ENCODE measurements around the gene CFAP119.

The CFAP119 gene

GRCh38 chr16:30760577-30761426, 1.1 kb downstream of the CFAP119 start:
- no peak for DNase-seq

DNA sequence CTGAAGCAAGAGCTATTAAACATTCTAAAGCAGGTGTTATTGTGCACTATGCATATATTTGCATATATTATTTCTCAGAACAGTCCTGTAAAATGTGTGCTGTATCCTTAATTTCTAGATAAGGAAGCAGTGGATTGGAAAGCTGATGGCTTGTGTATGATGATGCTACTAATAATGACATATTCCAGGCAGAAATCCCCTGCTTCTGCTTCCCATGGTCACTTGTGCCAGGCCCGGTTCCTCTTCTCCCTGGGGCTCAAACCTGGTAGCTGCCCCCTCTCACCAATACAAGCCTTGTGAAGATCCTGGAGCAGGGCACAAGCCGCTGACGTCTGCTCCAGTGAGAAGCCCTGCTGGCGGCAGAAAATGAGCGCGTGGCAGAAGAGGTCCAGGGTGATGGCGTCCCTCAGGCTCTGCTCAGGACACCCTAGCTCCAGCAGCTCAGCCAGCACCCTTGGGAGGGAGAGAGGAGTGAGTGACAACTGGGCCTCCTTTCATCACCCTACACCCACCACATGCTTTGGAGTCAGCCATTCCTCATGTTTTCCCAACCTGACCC, 1.8 kb downstream of the CFAP119 start:
- no peak for DNase-seq

GRCh38 chr16:30758988-30759491, 2.8 kb downstream of the CFAP119 start:
- DNase-seq, result no peak

DNA sequence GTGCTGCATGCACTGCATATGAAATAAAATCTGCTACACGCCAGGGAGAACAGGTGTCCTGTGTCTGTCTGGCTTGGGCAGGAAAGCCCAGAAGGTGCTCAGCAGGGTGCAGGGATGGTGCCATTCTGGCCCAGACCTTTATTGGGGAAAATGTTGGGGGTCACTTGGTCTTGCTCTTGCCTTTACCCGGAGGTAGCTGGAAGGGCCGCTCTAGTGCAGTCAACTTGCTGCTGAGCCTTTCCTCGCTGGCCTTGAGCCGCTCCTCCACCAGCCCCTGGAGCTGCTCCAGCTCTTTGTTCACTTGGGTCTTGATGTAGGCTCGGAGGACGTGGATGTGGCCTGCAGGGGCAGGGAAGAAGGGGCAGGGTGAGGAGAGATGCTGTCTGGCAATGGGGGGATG, 4.5 kb downstream of the CFAP119 start:
- no peak for DNase-seq

GRCh38 chr16:30756781-30757100, 5.1 kb downstream of the CFAP119 start:
- no peak for DNase-seq

DNA sequence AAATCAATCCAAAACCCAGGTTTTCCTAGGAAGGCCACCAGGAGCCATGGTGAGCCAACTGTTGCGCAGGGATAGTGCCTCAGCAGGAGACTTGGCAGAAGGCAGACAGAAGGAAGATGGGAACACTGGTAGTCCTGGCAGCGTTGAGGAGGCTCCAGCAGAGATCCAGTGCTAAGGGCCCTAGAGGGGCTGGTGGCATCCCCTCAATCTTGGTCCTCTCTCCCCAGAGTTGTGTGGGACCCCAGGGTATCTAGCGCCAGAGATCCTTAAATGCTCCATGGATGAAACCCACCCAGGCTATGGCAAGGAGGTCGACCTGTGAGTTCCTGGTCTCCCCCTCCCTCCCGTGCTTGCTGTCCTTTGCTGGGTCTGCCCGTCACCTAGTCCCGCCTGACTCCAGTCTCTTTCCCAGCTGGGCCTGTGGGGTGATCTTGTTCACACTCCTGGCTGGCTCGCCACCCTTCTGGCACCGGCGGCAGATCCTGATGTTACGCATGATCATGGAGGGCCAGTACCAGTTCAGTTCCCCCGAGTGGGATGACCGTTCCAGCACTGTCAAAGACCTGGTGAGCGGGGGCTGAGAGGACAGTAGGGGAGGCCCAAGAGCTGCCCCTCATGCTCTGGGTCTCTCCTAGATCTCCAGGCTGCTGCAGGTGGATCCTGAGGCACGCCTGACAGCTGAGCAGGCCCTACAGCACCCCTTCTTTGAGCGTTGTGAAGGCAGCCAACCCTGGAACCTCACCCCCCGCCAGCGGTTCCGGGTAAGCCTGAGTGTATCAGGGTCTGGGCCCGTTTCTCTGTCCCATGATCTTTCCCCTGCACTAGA, 5.7 kb downstream of the CFAP119 start:
- DNase-seq, result no peak

DNA sequence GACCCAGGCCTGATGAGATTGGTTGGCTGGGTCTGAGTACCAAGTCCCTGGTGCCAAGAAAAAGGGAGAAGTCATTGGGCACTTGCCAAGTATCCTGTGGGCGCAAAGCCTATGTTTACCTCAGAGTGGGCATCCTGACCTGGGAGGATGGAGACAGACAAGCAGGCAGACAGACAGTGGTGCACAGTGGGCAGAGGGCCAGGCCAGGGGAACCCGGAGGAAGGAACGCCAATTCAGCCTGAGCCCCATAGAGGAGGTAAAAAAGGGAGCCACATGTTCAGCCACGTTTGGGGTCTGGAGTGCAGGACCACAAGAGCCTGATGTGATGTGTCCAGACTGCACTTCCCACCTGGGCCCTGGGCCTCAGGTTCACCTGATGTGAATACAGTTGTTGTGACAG, 8.3 kb downstream of the CFAP119 start:
- DNase-seq, result no peak

- DNase-seq, result no peak
These were observed 10.9 kb downstream of the CFAP119 start for GRCh38 chr16:30750876-30751465.

- no peak for DNase-seq
These were observed 11.7 kb downstream of the CFAP119 start for GRCh38 chr16:30750201-30750600.

DNA sequence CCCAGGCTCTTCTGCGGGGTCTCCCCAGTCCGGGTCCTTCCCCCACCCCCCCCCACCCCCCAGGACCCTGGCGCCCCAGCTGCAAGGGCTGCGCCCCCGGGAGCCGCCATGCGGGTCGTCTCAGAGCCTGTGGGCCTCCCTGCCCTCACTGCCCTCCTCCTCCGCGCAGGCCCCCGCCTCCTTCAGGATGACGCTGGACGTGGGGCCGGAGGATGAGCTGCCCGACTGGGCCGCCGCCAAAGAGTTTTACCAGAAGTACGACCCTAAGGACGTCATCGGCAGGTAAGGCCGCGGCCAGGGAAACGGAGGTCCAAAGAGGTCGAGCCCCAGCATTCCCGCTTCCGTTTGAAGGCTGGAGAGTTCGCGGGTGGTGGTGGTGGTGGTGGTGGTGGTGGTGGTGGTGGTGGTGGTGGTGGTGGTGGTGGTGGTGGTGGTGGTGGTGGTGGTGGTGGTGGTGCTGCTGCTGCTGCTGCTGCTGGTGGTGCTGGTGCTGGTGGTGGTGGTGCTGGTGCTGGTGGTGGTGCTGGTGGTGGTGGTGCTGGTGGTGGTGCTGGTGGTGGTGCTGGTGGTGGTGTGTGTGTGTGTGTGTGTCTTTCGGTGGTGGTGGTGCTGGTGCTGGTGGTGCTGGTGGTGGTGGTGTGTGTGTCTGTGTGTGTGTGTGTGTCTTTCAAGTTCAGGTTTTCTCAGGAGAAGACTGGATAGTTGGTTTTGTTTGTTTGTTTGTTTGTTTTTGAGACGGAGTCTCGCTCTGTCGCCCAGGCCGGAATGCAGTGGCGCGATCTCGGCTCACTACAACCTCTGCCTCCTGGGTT, 13.0 kb downstream of the CFAP119 start:
- DNase-seq, result peak in 1 of 6 experiments; percentile 42

GRCh38 chr16:30747799-30748633, 13.8 kb downstream of the CFAP119 start, which contains the start of gene PHKG2:
PHKG2 (plus strand) TSS chr16:30748425; CDS start chr16:30748821, 396 bp downstream.
- peak; percentile 87 to 95 (median 90) for DNase-seq

- DNase-seq, result no peak
These were observed 14.5 kb downstream of the CFAP119 start for GRCh38 chr16:30747331-30747730.

GRCh38 chr16:30746638-30747175, 15.2 kb downstream of the CFAP119 start:
- no peak for DNase-seq

DNA sequence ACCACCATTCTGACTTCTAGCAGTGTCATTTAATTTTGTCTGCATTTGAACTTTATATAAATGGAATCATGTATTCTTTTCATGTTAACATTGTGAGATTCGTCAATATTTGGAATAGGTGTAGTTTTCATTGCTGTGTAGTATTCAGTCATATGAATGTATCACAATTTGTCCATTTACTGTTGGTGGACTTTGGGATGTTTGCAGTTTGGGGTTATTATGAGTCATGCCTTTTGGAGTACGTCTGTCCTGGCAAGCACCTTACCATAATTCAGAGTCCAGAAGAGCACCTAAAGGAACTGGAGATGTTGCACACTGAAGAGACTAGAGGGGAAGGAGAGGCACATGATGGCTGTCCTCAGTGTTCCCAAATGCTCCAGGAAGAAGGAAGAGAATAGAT, 16.8 kb downstream of the CFAP119 start:
- no peak for DNase-seq

DNA sequence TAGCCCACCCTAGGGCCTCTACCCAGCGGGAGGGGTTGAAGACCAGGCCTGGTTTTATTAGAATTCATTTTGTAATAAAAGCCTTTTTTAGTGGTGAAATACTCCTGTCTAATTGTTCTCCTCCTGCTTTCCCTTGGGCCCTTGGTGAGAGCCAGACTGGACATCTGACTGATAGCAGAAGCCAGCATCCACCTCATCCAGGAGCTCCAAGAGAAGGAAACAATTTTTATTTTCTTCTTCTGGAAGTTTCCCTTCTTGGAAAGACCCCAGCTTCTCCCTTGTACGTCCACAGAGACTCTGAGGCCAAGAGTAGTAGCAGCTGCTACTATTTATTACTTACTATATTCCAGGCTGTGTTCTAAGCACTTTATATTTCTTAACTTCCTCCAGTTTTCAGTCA, 17.7 kb downstream of the CFAP119 start:
- no peak for DNase-seq

GRCh38 chr16:30743716-30744115, 18.1 kb downstream of the CFAP119 start:
- no peak for DNase-seq

DNA sequence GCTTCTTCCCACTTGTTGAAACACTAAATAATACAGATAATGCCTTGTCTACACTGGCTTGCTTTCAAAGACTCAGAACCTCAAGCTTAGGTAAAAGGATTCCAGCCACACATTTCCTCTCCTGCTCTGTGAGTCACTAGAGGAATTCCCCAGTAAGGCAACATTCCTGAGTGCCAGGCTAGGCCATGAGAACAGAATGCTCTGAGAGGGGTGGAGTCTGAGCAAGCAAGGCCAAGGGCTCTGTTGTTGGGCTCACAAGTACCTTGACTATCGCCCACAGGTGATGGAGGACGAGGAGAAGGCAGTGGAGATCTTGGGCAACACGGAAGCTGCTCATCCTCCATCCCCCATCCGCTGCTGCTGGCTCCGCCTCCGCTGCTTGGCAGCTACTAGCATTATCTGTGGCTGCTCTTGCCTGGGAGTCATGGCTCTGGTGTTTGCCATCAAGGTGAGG, 20.4 kb downstream of the CFAP119 start:
- DNase-seq, result no peak

GRCh38 chr16:30740364-30741251, 21.3 kb downstream of the CFAP119 start:
- no peak for DNase-seq
